Ovary (tissue), 9 donors: ENCODE data around the gene ATP8B4. TPM values are rescaled to one million over a fixed set of nuclear protein-coding genes. Genes with fewer than 3 reads are reported as not detected.

Experiments used
- DNase-seq, 5 donors: peaks; one replicate each; pipeline ENCODE4 v3.0.0-alpha.2; 2019 to 2020
- H3K27ac ChIP-seq, 2 donors: fragments of 200-600 bp; one replicate each; pipeline versions ENCODE4 v1.5.1 to v1.8.0; 2019 to 2022
- H3K27me3 ChIP-seq: fragments of 200-600 bp; one replicate; pipeline ENCODE4 v1.8.0; 2022
- H3K36me3 ChIP-seq: fragments of 200-600 bp; sonication (generic); one replicate; pipeline ENCODE4 v1.5.1; 2019
- H3K4me1 ChIP-seq: one replicate; pipeline ENCODE4 v1.8.1; 2013; ENCODE audit warnings: mild to moderate bottlenecking, moderate library complexity; ENCODE audit not compliant: insufficient read depth
- H3K4me3 ChIP-seq: fragments of 200-600 bp; sonication (generic); one replicate; pipeline ENCODE4 v1.5.1; 2017
- H3K9me3 ChIP-seq, 2 donors: fragments of 200-600 bp in 1 of 2; sonication (generic) in 1 of 2; one replicate each; pipeline versions ENCODE4 v1.5.1 to v1.8.1; 2013 to 2019; ENCODE audit warnings: mild to moderate bottlenecking in 1 of 2, moderate library complexity in 1 of 2
- CTCF ChIP-seq, 3 donors: fragments of 450-650 bp in 2 of 3; fragments of 200-600 bp in 1 of 3; IDR thresholded peaks; one replicate each; pipeline versions ENCODE4 v1.5.1 to v1.8.0; 2016 to 2022; ENCODE audit warnings: antibody characterized with exemption in 3 of 3, mild to moderate bottlenecking in 1 of 3
- EP300 ChIP-seq: sonication (generic); formaldehyde crosslinking; IDR thresholded peaks from one replicate; pipeline ENCODE4 v1.6.1; 2017; ENCODE audit warnings: antibody characterized with exemption
- POLR2A ChIP-seq: fragments of 450-650 bp; IDR thresholded peaks from one replicate; pipeline ENCODE4 v1.6.1; 2017; ENCODE audit warnings: antibody characterized with exemption, mild to moderate bottlenecking, moderate library complexity
- WGBS, 3 donors: extraction: QIAGEN DNeasy Blood & Tissue Kit in 1 of 3; methylation state at CpG; one replicate each; pipeline versions ENCODE4 v1.1.5 to v1.1.7; 2013 to 2017; 5-methylcytosine and 5-hydroxymethylcytosine counted together
- intact Hi-C, 4 donors: fragments of 100-400 bp; cut with DNase I; formaldehyde crosslinking; loops; one replicate each; pipeline versions ENCODE4 v1.11.0 to v1.15.1; 2022 to 2023
- polyA plus RNA-seq, 2 donors: library from polyadenylated mRNA; stranded (reverse); fragments of 200-250 nt in 1 of 2; fragments of 350-450 nt in 1 of 2; fragmentation: Illumina TruSeq in 1 of 2; extraction: RNeasy Lipid Tissue Mini Kit (QIAGEN cat#74804) in 1 of 2; gene quantifications; one replicate each; pipeline ENCODE4 v1.2.3, GENCODE V29; 2013 to 2014
- total RNA-seq, 7 donors: library from RNA; depleted of rRNA in 2 of 7; stranded (reverse); fragments of >200 nt in 2 of 7; fragmentation: NEBNext Ultra II Directional in 3 of 7; extraction: Animal tissue kit (Norgen Biotek cat#: 25700) in 3 of 7; gene quantifications; one replicate each; pipeline versions ENCODE4 v1.1.0 to v1.2.4, GENCODE V29; 2016 to 2023
- donor health status: DM: no; HTN: no; CAD: no; lungs with moderate emphysema.
- donor health status: DM: no; HTN: no; CAD: no.
- donor health status: Bipolar disorder and iron deficiency.
- donor health status: DM: yes; HTN: yes; CAD: no.
- donor health status: DM: no; HTN: no; CAD: no.
- donor health status: DM: yes; HTN: yes; CAD: no.

The ATP8B4 gene
- total and polyA plus RNA-seq, 9 donors = 3.7 to 14.4 (median 7.1) TPM

DNA sequence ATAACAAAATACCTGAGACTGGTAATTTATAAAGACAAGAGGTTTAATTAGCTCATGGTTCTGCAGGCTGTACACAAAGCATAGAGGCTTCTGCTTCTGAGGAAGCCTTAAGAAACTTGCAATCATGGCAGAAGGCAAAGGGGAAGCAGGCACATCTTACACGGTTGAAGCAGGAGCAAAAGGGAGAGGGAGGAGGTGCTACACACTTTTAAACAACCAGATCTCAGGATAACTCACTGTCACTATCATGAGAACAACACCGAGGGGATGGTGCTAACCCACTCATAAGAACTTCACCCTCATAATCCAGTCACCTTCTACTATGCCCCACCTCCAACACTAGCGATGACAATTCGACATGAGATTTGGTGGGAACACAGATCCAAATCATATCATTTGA is 54.4 kb downstream of the ATP8B4 start:
- Histone ChIP-seq H3K27me3 (peaks cover 2% of the 10 kb centered on the region), H3K4me3 (no peak overlapping the region), H3K36me3 (no peaks in the 10 kb centered on the region), H3K4me1 (no peaks in the 10 kb centered on the region), H3K9me3 (no peaks in the 10 kb centered on the region), H3K27ac (no peak overlapping the region)
- no peak for DNase-seq
- no peak for TF ChIP-seq CTCF (IDR thresholded peaks at IDR 0.05)
- no peak for TF ChIP-seq EP300
- TF ChIP-seq POLR2A = no peak
- intact Hi-C loops = no loop called here
- WGBS, 3 donors = 60 to 69% (median 67%) methylated on average over 4 of the region's 4 CpGs

DNA sequence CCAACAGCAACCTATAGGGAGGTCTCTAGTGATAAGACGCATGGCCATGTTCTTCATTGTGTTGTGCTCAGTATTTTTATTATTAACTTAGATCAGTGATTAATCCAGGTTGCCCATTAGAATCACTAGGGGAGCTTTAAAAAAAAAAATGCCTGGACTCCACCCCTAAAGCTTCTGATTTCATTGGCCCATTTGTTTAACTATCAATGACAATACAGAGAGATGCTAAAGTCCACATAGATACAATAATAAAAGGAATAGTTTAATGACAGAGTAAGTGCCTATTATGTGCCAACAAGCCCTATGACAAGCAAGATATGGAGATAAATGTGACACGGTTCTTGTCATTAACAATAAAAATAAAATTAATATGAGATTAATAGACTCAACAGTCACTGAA is 55.8 kb downstream of the ATP8B4 start:
- WGBS, 3 donors = 71 to 80% (median 72%) methylated on average over 2 of the region's 2 CpGs
- H3K4me3 ChIP-seq = no peak overlapping the region
- no peak overlapping the region for H3K27ac ChIP-seq
- H3K4me1 ChIP-seq = no peaks in the 10 kb centered on the region
- DNase-seq = no peak
- H3K36me3 ChIP-seq = no peaks in the 10 kb centered on the region
- peaks cover 2% of the 10 kb centered on the region for H3K27me3 ChIP-seq
- no peaks in the 10 kb centered on the region for H3K9me3 ChIP-seq
- TF ChIP-seq POLR2A (no peak), CTCF (IDR thresholded peaks at IDR 0.05) (no peak), EP300 (no peak)
- intact Hi-C loops = no loop called here

- TF ChIP-seq POLR2A (no peak), EP300 (no peak), CTCF (IDR thresholded peaks at IDR 0.05) (no peak)
- H3K36me3 ChIP-seq = no peaks in the 10 kb centered on the region
- H3K4me1 ChIP-seq = peaks cover 2% of the 10 kb centered on the region
- DNase-seq = no peak
- H3K9me3 ChIP-seq = no peaks in the 10 kb centered on the region
- no peak overlapping the region for H3K4me3 ChIP-seq
- peaks cover 2% of the 10 kb centered on the region for H3K27me3 ChIP-seq
- intact Hi-C loops = no loop called here
- H3K27ac ChIP-seq = no peak overlapping the region
Measured at GRCh38 chr15:50061503-50061902, 57.5 kb downstream of the ATP8B4 start.

DNA sequence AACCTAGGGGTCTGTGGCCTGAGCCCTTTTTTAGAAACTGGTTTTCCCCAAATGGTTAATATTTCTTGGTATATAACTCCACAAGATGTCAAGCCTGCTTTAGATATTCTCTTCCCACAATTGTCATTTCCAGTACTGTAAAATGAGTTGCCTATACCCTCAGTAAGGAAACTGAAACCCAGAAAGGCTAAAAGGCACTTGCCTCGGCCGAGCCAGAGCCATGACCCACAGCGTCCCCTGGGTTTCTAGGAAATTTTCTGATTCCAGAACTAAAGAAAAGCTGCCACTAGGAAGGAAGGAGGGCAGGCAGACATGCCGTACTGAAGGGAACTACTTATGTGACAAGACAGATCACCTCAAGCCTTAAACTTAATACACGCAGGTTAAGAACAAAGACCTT is 59.1 kb downstream of the ATP8B4 start:
- DNase-seq = no peak
- Histone ChIP-seq H3K27me3 (peaks cover 2% of the 10 kb centered on the region), H3K9me3 (no peaks in the 10 kb centered on the region), H3K27ac (no peak overlapping the region), H3K4me1 (peaks cover 2% of the 10 kb centered on the region), H3K4me3 (no peak overlapping the region), H3K36me3 (no peaks in the 10 kb centered on the region)
- WGBS, 3 donors = 77 to 86% (median 85%) methylated on average over 5 of the region's 5 CpGs
- intact Hi-C loops = loop anchor here in 1 of 4 donors (5.0 kb wide), 1 partner anchor 828 kb away; no protein-coding TSS in a partner anchor
- TF ChIP-seq CTCF (IDR thresholded peaks at IDR 0.05) = no peak
- TF ChIP-seq POLR2A = no peak
- no peak for TF ChIP-seq EP300
